IMR-90 (cell line): Measurements from ENCODE around the gene LRAT. TPM values are rescaled to one million over a fixed set of nuclear protein-coding genes. Genes with fewer than 3 reads are reported as not detected.

Experiments used
- ATAC-seq: fragments of 200-7000 bp; cut with Tn5 transposase; 2 replicates; pipeline ENCODE4 v1.9.1; 2020; ENCODE audit warnings: low read depth, mild to moderate bottlenecking, moderate library complexity
- BruUV-seq: library from RNA; stranded (reverse); fragments of 400-500 nt; replicated peaks from 2 replicates; lab custom pipeline; 2021; lab: Mats Ljungman, UMichigan
- CTCF ChIA-PET: fragments of 300-600 bp; formaldehyde crosslinking; extraction: SDS; loops from one replicate; lab custom pipeline; 2021; ENCODE audit warnings: antibody characterized with exemption; lab: Yijun Ruan, JAX
- POLR2A ChIA-PET: fragments of 300-600 bp; sonication (Branson Sonifier 250); formaldehyde crosslinking; loops from one replicate; lab custom pipeline; 2022; ENCODE audit warnings: antibody characterized with exemption; ENCODE audit not compliant: unreplicated experiment; lab: Charles Lee
- DNase-seq: peaks from one replicate; pipeline ENCODE4 v3.0.0; 2013
- H2AFZ ChIP-seq: replicated peaks from 2 replicates; pipeline ENCODE3; 2013; ENCODE audit warnings: low read length, mild to moderate bottlenecking; ENCODE audit not compliant: poor library complexity
- H2AK5ac ChIP-seq: 2 replicates; pipeline ENCODE4 v1.6.1; 2013; ENCODE audit warnings: low read depth, low read length, inconsistent platforms
- H2AK9ac ChIP-seq: replicated peaks from 2 replicates; pipeline ENCODE3; 2013; ENCODE audit warnings: mild to moderate bottlenecking, low read depth, low read length, moderate library complexity; ENCODE audit not compliant: poor library complexity
- H2BK120ac ChIP-seq: 2 replicates; pipeline ENCODE4 v1.6.1; 2013; ENCODE audit warnings: low read depth, low read length, inconsistent platforms
- H2BK15ac ChIP-seq: 3 replicates; pipeline ENCODE4 v1.6.1; 2013; ENCODE audit warnings: low read depth, low read length, inconsistent platforms
- H2BK20ac ChIP-seq: 2 replicates; pipeline ENCODE4 v1.6.1; 2013; ENCODE audit warnings: low read depth, mild to moderate bottlenecking, inconsistent platforms, low read length, moderate library complexity
- H2BK5ac ChIP-seq: 2 replicates; pipeline ENCODE4 v1.6.1; 2013; ENCODE audit warnings: mild to moderate bottlenecking, low read depth, low read length, inconsistent platforms; ENCODE audit not compliant: poor library complexity, severe bottlenecking
- H3K14ac ChIP-seq: replicated peaks from 2 replicates; pipeline ENCODE4 v1.6.1; 2013; ENCODE audit warnings: low read depth, low read length, inconsistent platforms
- H3K18ac ChIP-seq: 2 replicates; pipeline ENCODE4 v1.6.1; 2013; ENCODE audit warnings: low read depth, low read length, control low read depth
- H3K23ac ChIP-seq: 2 replicates; pipeline ENCODE4 v1.6.1; 2013; ENCODE audit warnings: low read depth, low read length, inconsistent platforms
- H3K27ac ChIP-seq: 2 replicates; pipeline ENCODE4 v1.5.1; 2013; ENCODE audit warnings: mild to moderate bottlenecking, control low read depth, low read length; ENCODE audit not compliant: insufficient read depth
- H3K27me3 ChIP-seq: 2 replicates; pipeline ENCODE4 v1.6.1; 2013; ENCODE audit warnings: low read length; ENCODE audit not compliant: control insufficient read depth, insufficient read depth
- H3K36me3 ChIP-seq: 2 replicates; pipeline ENCODE4 v1.6.1; 2013; ENCODE audit warnings: low read length, mixed read lengths; ENCODE audit not compliant: control insufficient read depth, insufficient read depth
- H3K4ac ChIP-seq: 2 replicates; pipeline ENCODE4 v1.6.1; 2013; ENCODE audit warnings: low read depth, low read length, inconsistent platforms
- H3K4me1 ChIP-seq: 2 replicates; pipeline ENCODE4 v1.6.1; 2013; ENCODE audit warnings: low read length, mixed read lengths; ENCODE audit not compliant: control insufficient read depth, insufficient read depth
- H3K4me2 ChIP-seq: 2 replicates; pipeline ENCODE4 v1.6.1; 2013; ENCODE audit warnings: low read depth, mild to moderate bottlenecking, control low read depth, low read length, moderate library complexity
- H3K4me3 ChIP-seq: 2 replicates; pipeline ENCODE4 v1.5.1; 2013; ENCODE audit warnings: low read depth, mild to moderate bottlenecking, control low read depth, low read length, moderate library complexity; ENCODE audit not compliant: insufficient read depth
- H3K56ac ChIP-seq: 2 replicates; pipeline ENCODE4 v1.6.1; 2013; ENCODE audit warnings: low read length, inconsistent platforms; ENCODE audit not compliant: insufficient read depth; ENCODE audit errors: extremely low read depth
- H3K79me1 ChIP-seq, 2 experiments: 2 replicates each; pipeline ENCODE4 v1.6.1; 2013; ENCODE audit warnings: low read length in 2 of 2, inconsistent platforms in 1 of 2, low read depth in 1 of 2
- H3K9ac ChIP-seq: 2 replicates; pipeline ENCODE4 v1.6.1; 2013; ENCODE audit warnings: low read depth, low read length, control low read depth
- H3K9me1 ChIP-seq: 2 replicates; pipeline ENCODE4 v1.6.1; 2013; ENCODE audit warnings: low read length, inconsistent platforms; ENCODE audit not compliant: insufficient read depth
- H3K9me3 ChIP-seq: 2 replicates; pipeline ENCODE4 v1.6.1; 2013; ENCODE audit warnings: low read length; ENCODE audit not compliant: control insufficient read depth, insufficient read depth
- H4K20me1 ChIP-seq: 2 replicates; pipeline ENCODE4 v1.6.1; 2013; ENCODE audit warnings: low read length, inconsistent platforms; ENCODE audit not compliant: insufficient read depth
- H4K5ac ChIP-seq: 2 replicates; pipeline ENCODE4 v1.6.1; 2013; ENCODE audit warnings: mild to moderate bottlenecking, low read depth, low read length, control low read depth
- H4K8ac ChIP-seq, 2 experiments: 2 replicates each; pipeline ENCODE4 v1.6.1; 2013; ENCODE audit warnings: low read depth in 2 of 2, low read length in 2 of 2, control low read depth in 1 of 2, inconsistent platforms in 1 of 2
- H4K91ac ChIP-seq: 2 replicates; pipeline ENCODE4 v1.6.1; 2013; ENCODE audit warnings: low read depth, low read length, inconsistent platforms; ENCODE audit not compliant: insufficient read depth
- CEBPB ChIP-seq: IDR thresholded peaks from 2 replicates; pipeline ENCODE4 v1.6.1; 2012; ENCODE audit warnings: low read depth, low read length, improper control_type of control experiment
- CHD1 ChIP-seq: IDR thresholded peaks from 2 replicates; pipeline ENCODE4 v1.6.1; 2012; ENCODE audit warnings: low read depth, low read length, improper control_type of control experiment
- FOS ChIP-seq: fragments of 150-350 bp; IDR thresholded peaks from 2 replicates; pipeline ENCODE4 v1.6.1; 2016; ENCODE audit warnings: low read depth, low read length
- POLR2A ChIP-seq: IDR thresholded peaks from 2 replicates; pipeline ENCODE4 v1.6.1; 2012; ENCODE audit warnings: mild to moderate bottlenecking, low read depth, low read length
- SMC3 ChIP-seq: fragments of 150-350 bp; IDR thresholded peaks from 2 replicates; pipeline ENCODE4 v1.6.1; 2016; ENCODE audit warnings: low read depth, mild to moderate bottlenecking, antibody characterized with exemption, low read length, moderate library complexity
- USF2 ChIP-seq: fragments of 150-350 bp; IDR thresholded peaks from 2 replicates; pipeline ENCODE4 v1.6.1; 2017; ENCODE audit warnings: mild to moderate bottlenecking, antibody characterized with exemption, low read length, low read depth
- WGBS, 2 experiments: methylation state at CpG; one replicate each; pipeline versions ENCODE4 v1.1.5 to v1.1.7; 2013; ENCODE audit warnings: missing lambda C conversion rate in 2 of 2; ENCODE audit not compliant: insufficient read length in 1 of 2; ENCODE audit errors: extremely low coverage in 2 of 2; 5-methylcytosine and 5-hydroxymethylcytosine counted together
- dilution Hi-C: fragments of 300-500 bp; cut with HindIII; formaldehyde crosslinking; loops from one replicate; pipeline ENCODE4 v1.14.3; 2018; ENCODE audit warnings: low sequenced_read_pairs; ENCODE audit not compliant: unreplicated experiment
- in situ Hi-C: fragments of 300-500 bp; cut with MboI; formaldehyde crosslinking; loops from 3 replicates; pipeline ENCODE4 v1.14.3; 2019; ENCODE audit warnings: low sequenced_read_pairs, inconsistent platforms, mixed read lengths
- intact Hi-C: fragments of 100-400 bp; cut with micrococcal nuclease; formaldehyde crosslinking; loops from 2 replicates; pipeline ENCODE4 v1.10.0; 2022
- polyA plus RNA-seq, 3 experiments: library from polyadenylated mRNA; depleted of rRNA; stranded (reverse); fragments of >200 nt; gene quantifications; 2 replicates each; pipeline ENCODE4 v1.2.3, GENCODE V29; 2012; ENCODE audit warnings: low replicate concordance in 1 of 3
- total RNA-seq: library from RNA; depleted of rRNA; stranded (reverse); fragments of >200 nt; gene quantifications from 2 replicates; pipeline ENCODE4 v1.2.3, GENCODE V29; 2012

LRAT gene
- total and polyA plus RNA-seq, 2 of the 4 experiments (the other 2 are of a cell fraction): under 0.01 to 0.03 TPM

DNA sequence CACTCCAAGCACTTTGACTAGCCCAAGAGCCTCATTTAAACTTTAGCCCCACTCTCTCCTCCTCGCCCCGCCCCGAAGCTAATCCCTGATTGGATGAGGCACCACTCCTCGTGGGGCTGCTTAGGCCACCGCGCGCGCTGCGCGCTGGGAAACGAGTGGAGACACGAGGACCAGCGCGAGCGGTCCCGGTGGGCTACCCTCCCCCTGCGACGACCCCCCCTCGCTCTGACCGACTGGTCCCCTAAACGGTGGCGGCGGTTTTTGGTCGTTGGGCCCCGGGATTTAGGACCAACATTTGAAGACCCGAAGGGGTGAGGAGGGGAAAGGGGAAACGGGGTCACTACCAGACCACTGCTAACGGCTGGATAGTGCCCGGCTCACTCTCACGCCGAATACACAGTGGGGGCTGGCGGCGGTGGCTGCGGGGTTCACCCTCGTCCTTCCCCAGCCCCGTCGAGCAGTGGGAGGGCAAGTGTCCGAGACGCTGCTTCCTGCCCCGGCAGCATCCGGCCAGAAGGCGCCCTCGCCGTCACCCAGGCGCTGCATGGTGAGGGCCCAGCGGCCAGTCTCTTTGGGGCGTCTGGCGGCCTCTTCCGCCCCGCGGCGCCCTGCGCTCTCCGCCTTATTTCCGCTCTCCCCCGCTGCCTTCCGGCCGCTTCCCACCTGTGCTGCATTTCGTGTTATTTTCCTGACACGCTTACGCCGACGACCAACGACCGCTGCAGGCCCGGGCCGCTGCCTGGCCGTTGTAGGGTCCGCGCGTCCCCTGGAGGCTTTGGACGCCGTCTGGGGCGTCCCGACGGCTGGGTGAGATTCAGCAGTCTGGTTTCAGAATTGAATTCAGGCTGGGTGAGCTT lies 37.6 kb downstream of the LRAT start, which contains the start of gene RBM46:
RBM46 (plus strand) TSS at position 147 of the 857 bp plus-strand sequence. CDS start 15,481 bp downstream, outside the sequence.
- Histone ChIP-seq H3K4me1 (no peaks in the 10 kb centered on the region), H4K5ac (no peak within 1 kb of the TSS), H3K23ac (no peak within 1 kb of the TSS), H3K4ac (no peak within 1 kb of the TSS), H3K14ac (no peak within 1 kb of the TSS), H3K27me3 (no peaks in the 10 kb centered on the region), H3K56ac (no peak within 1 kb of the TSS), H3K27ac (no peak within 1 kb of the TSS), H3K4me3 (no peak within 1 kb of the TSS), H2AK9ac (no peak within 1 kb of the TSS), H4K20me1 (no peaks in the 10 kb centered on the region), H4K8ac (no peak within 1 kb of the TSS), H2BK5ac (no peak within 1 kb of the TSS), H3K79me1 (no peaks in the 10 kb centered on the region), H4K91ac (no peak within 1 kb of the TSS), H3K18ac (no peak within 1 kb of the TSS), H2BK15ac (no peak within 1 kb of the TSS), H3K9ac (no peak within 1 kb of the TSS), H2BK120ac (no peak within 1 kb of the TSS), H2AK5ac (no peak within 1 kb of the TSS), H3K9me1 (no peaks in the 10 kb centered on the region), H3K4me2 (no peak within 1 kb of the TSS), H3K36me3 (no peaks in the 10 kb centered on the region), H3K9me3 (no peaks in the 10 kb centered on the region), H2AFZ (no peak within 1 kb of the TSS), H2BK20ac (no peak within 1 kb of the TSS)
- no peak for ATAC-seq
- dilution Hi-C loops: no loop called here
- ChIA-PET POLR2A (no interaction called here), CTCF (no interaction called here)
- intact Hi-C loops: no loop called here
- TF ChIP-seq USF2 (no peak), CHD1 (no peak), SMC3 (no peak), FOS (no peak), POLR2A (no peak), CEBPB (no peak)
- WGBS, 2 experiments: 78% methylated on average over 39 of the region's 76 CpGs; no CpG with 5 or more reads in 1 of the 2 experiments
- in situ Hi-C loops: no loop called here
- no TSS peak for BruUV-seq
- no peak for DNase-seq
